SU-DHL-6 (cell line): ENCODE results near the gene CAPSL.

Experiments
- H2AFZ ChIP-seq: fragments of 200-600 bp; sonication (generic); 2 replicates; pipeline ENCODE4 v1.6.1; 2014; ENCODE audit warnings: low read depth, mild to moderate bottlenecking, moderate library complexity, mixed read lengths, antibody characterized with exemption, low read length; ENCODE audit not compliant: severe bottlenecking
- H3F3A ChIP-seq: fragments of 200-600 bp; shearing (Covaris generic); 2 replicates; pipeline ENCODE4 v1.6.0; 2016; ENCODE audit warnings: antibody characterized with exemption, mild to moderate bottlenecking; ENCODE audit not compliant: insufficient read depth
- H3K27ac ChIP-seq: fragments of 200-600 bp; sonication (generic); 2 replicates; pipeline ENCODE4 v1.5.1; 2016; ENCODE audit warnings: low read depth, mild to moderate bottlenecking, low read length, moderate library complexity, mixed read lengths
- H3K27me3 ChIP-seq: fragments of 200-600 bp; sonication (generic), shearing (Covaris generic); 2 replicates; pipeline ENCODE4 v1.6.0; 2014; ENCODE audit warnings: mild to moderate bottlenecking, low read length
- H3K36me3 ChIP-seq: fragments of 200-600 bp; sonication (generic); 2 replicates; pipeline ENCODE4 v1.6.1; 2014; ENCODE audit warnings: mild to moderate bottlenecking, low read length, mixed read lengths
- H3K4me2 ChIP-seq: fragments of 300-600, 200-600 bp; shearing (Covaris generic), sonication (generic); 2 replicates; pipeline ENCODE4 v1.6.0; 2014; ENCODE audit warnings: low read length, low read depth, mild to moderate bottlenecking; ENCODE audit not compliant: poor library complexity, severe bottlenecking
- H3K4me3 ChIP-seq: fragments of 200-600 bp; sonication (generic); 2 replicates; pipeline ENCODE4 v1.5.1; 2014; ENCODE audit warnings: antibody characterized with exemption, low read length, mild to moderate bottlenecking, mixed read lengths; ENCODE audit not compliant: insufficient read depth, poor library complexity, severe bottlenecking
- H3K79me2 ChIP-seq: fragments of 200-600 bp; sonication (generic); 2 replicates; pipeline ENCODE4 v1.6.1; 2014; ENCODE audit warnings: mild to moderate bottlenecking, low read length, moderate library complexity; ENCODE audit not compliant: insufficient read depth
- H3K9ac ChIP-seq: fragments of 200-600 bp; sonication (generic); 2 replicates; pipeline ENCODE4 v1.7.0; 2014; ENCODE audit warnings: mild to moderate bottlenecking, low read length
- H3K9me2 ChIP-seq: fragments of 200-600 bp; sonication (generic); replicated peaks from 2 replicates; pipeline ENCODE4 v1.6.1; 2014; ENCODE audit warnings: low read length; ENCODE audit not compliant: insufficient read depth
- H3K9me3 ChIP-seq: fragments of 200-600 bp; sonication (generic); 2 replicates; pipeline ENCODE4 v1.6.1; 2014; ENCODE audit warnings: low read length, mixed read lengths; ENCODE audit not compliant: insufficient read depth
- H4K20me1 ChIP-seq: fragments of 200-600 bp; sonication (generic); 2 replicates; pipeline ENCODE4 v1.6.1; 2014; ENCODE audit warnings: low read depth, mild to moderate bottlenecking, antibody characterized with exemption, low read length, moderate library complexity, mixed read lengths
- CTCF ChIP-seq: fragments of 200-600 bp; sonication (generic); IDR thresholded peaks from one replicate; pipeline ENCODE4 v1.5.1; 2017; ENCODE audit warnings: antibody characterized with exemption, mild to moderate bottlenecking, low read length, moderate library complexity; ENCODE audit not compliant: insufficient read depth, poor library complexity, severe bottlenecking
- EZH2phosphoT487 ChIP-seq: fragments of 200-600 bp; sonication (generic), shearing (Covaris generic); conservative IDR thresholded peaks from 2 replicates; pipeline ENCODE4 v1.6.1; 2018; ENCODE audit warnings: mild to moderate bottlenecking, antibody characterized with exemption, low read length, moderate library complexity, mixed read lengths

The CAPSL gene

DNA sequence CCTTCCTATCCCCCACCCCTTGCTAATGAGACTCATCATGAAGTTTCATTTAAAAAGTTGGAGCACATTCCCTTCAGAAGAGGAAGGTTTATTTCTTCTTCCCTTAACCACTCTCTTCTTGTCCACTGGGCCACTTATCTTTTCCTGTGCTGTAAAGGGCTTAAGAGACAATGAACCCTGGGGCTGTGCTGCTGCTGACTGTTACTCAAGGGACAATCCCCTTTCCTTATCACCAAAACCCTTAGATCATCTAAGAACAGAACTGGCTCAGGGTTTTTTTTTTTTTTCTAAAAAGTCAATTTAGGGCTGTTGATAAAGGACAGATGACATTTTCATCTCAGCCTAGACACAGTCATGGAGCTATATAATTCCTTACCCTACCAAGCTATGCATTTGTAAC is 29.6 kb downstream of the CAPSL start:
- no peaks in the 10 kb centered on the region for H3K9me2 ChIP-seq
- no peak for TF ChIP-seq CTCF
- no peak for TF ChIP-seq EZH2phosphoT487
- H3K27me3 ChIP-seq = 0 out of 2 replicates have a peak, but pooled peaks cover 3% of the 10 kb centered on the region
- H3K4me3 ChIP-seq = no peak overlapping the region
- no peak overlapping the region for H3K27ac ChIP-seq
- no peaks in the 10 kb centered on the region for H3K36me3 ChIP-seq
- H2AFZ ChIP-seq = no peak overlapping the region
- H3K4me2 ChIP-seq = no peak overlapping the region
- H3K79me2 ChIP-seq = no peaks in the 10 kb centered on the region
- no peak overlapping the region for H3K9ac ChIP-seq
- H4K20me1 ChIP-seq = no peaks in the 10 kb centered on the region
- no peaks in the 10 kb centered on the region for H3F3A ChIP-seq
- H3K9me3 ChIP-seq = no peaks in the 10 kb centered on the region

- Histone ChIP-seq H3K9ac (no peak overlapping the region), H4K20me1 (no peaks in the 10 kb centered on the region), H3K4me3 (no peak overlapping the region), H3K4me2 (no peak overlapping the region), H3F3A (no peaks in the 10 kb centered on the region), H3K36me3 (no peaks in the 10 kb centered on the region), H3K79me2 (no peaks in the 10 kb centered on the region), H3K27ac (no peak overlapping the region), H3K9me3 (no peaks in the 10 kb centered on the region), H3K9me2 (no peaks in the 10 kb centered on the region), H2AFZ (no peak overlapping the region), H3K27me3 (0 out of 2 replicates have a peak, but pooled peaks cover 3% of the 10 kb centered on the region)
- TF ChIP-seq CTCF (no peak), EZH2phosphoT487 (no peak)
Observed at GRCh38 chr5:35908228-35908627, 30.2 kb downstream of the CAPSL start.

- H2AFZ ChIP-seq = no peak overlapping the region
- no peak overlapping the region for H3K27ac ChIP-seq
- no peak for TF ChIP-seq EZH2phosphoT487
- TF ChIP-seq CTCF = no peak
- no peaks in the 10 kb centered on the region for H3K36me3 ChIP-seq
- no peaks in the 10 kb centered on the region for H4K20me1 ChIP-seq
- H3K9me2 ChIP-seq = no peaks in the 10 kb centered on the region
- H3K27me3 ChIP-seq = 0 out of 2 replicates have a peak, but pooled peaks cover 3% of the 10 kb centered on the region
- no peak overlapping the region for H3K4me3 ChIP-seq
- no peak overlapping the region for H3K9ac ChIP-seq
- H3F3A ChIP-seq = no peaks in the 10 kb centered on the region
- no peak overlapping the region for H3K4me2 ChIP-seq
- H3K9me3 ChIP-seq = no peaks in the 10 kb centered on the region
- no peaks in the 10 kb centered on the region for H3K79me2 ChIP-seq
Observed at GRCh38 chr5:35904443-35905132, 33.8 kb downstream of the CAPSL start.
